Measurements from ENCODE around the gene DDX1. TPM values are rescaled to one million over a fixed set of nuclear protein-coding genes. Genes with fewer than 3 reads are reported as not detected.

DDX1 gene
- total RNA-seq, 4 donors from 2014 or later, result 23.8 to 93.1 (median 56.6) TPM

DNA sequence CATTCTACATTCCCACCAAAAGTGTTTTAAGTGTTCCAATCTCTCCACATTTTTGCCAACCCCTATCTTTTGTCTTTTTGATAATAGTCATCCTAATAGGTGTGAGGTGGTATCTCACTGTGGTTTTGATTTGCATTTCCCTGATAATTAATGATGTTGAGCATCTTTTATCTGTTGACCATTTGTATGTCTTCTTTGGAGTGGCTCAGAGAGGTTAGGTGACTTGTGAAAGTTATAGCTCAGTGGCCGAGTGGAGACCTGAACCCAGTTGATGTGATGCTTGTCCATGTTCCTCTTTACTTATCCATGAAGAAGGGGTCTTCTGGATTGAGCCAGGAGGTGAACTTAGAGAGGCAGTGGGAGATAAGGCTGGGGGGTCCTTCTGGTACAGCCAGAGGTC, 78.8 kb downstream of the DDX1 start:
- Histone ChIP-seq H3K4me3 (no peak overlapping the region), H3K4me1 (no peaks in the 10 kb centered on the region), H3K27me3 (no peaks in the 10 kb centered on the region), H3K36me3 (no peaks in the 10 kb centered on the region), H3K9me3 (no peaks in the 10 kb centered on the region), H3K27ac (no peak overlapping the region)
- intact Hi-C loops (cut with DNase I; ENCODE audit: low total_unique reads), result no loop called here
- TF ChIP-seq, protein P1, sequence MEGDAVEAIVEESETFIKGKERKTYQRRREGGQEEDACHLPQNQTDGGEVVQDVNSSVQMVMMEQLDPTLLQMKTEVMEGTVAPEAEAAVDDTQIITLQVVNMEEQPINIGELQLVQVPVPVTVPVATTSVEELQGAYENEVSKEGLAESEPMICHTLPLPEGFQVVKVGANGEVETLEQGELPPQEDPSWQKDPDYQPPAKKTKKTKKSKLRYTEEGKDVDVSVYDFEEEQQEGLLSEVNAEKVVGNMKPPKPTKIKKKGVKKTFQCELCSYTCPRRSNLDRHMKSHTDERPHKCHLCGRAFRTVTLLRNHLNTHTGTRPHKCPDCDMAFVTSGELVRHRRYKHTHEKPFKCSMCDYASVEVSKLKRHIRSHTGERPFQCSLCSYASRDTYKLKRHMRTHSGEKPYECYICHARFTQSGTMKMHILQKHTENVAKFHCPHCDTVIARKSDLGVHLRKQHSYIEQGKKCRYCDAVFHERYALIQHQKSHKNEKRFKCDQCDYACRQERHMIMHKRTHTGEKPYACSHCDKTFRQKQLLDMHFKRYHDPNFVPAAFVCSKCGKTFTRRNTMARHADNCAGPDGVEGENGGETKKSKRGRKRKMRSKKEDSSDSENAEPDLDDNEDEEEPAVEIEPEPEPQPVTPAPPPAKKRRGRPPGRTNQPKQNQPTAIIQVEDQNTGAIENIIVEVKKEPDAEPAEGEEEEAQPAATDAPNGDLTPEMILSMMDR (IDR thresholded peaks at IDR 0.05), result no peak
- no peak for TF ChIP-seq POLR2A (IDR thresholded peaks at IDR 0.05)
- no peak for DNase-seq

DNA sequence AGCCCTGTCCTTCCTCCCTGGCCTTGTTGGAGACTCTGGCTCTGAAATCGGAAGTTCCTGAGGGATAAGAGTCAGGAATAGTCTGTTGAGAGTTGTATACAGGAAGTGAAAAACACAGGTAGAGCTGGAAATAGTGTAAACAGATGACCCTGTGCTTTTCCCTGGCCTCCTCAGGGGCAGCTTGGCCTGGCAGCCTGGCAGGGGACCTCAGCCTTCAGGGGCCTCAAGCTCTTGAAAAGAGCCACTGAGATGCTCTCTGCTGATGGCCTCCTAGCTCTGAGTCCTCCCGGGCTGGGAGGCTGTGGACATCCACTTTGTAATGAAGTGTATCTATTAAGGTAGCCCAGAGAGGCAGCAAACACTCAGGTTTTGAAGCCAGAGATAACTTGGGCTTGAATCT, 79.3 kb downstream of the DDX1 start:
- H3K27me3 ChIP-seq, result no peaks in the 10 kb centered on the region
- TF ChIP-seq POLR2A (IDR thresholded peaks at IDR 0.05), result no peak
- TF ChIP-seq, protein P1 (IDR thresholded peaks at IDR 0.05), result no peak
- no peaks in the 10 kb centered on the region for H3K4me1 ChIP-seq
- intact Hi-C loops (cut with DNase I; ENCODE audit: low total_unique reads), result no loop called here
- no peaks in the 10 kb centered on the region for H3K36me3 ChIP-seq
- DNase-seq, result no peak
- H3K4me3 ChIP-seq, result no peak overlapping the region
- no peak overlapping the region for H3K27ac ChIP-seq
- no peaks in the 10 kb centered on the region for H3K9me3 ChIP-seq

DNA sequence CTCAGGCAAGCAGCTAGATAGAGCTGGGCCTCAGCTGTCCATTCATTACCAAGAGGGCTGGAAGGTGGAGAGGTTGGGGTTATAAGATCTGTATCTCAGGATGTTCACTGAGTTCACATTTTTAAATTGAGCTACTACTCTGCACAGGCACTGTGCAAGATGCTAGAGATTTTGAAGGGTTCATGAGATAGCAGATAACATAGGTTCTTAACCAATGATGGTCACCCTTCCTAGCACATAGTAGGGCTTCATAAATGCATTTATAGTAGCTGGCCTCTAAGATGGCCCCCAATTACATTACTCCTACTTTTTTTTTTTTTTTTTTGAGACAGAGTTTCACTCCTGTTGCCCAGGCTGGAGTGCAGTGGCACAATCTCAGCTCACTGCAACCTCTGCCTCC, 79.7 kb downstream of the DDX1 start:
- DNase-seq, result no peak
- TF ChIP-seq POLR2A (IDR thresholded peaks at IDR 0.05), result no peak
- TF ChIP-seq, protein P1 (IDR thresholded peaks at IDR 0.05), result no peak
- no peaks in the 10 kb centered on the region for H3K4me1 ChIP-seq
- H3K27ac ChIP-seq, result no peak overlapping the region
- H3K4me3 ChIP-seq, result no peak overlapping the region
- H3K36me3 ChIP-seq, result no peaks in the 10 kb centered on the region
- no peaks in the 10 kb centered on the region for H3K27me3 ChIP-seq
- intact Hi-C loops (cut with DNase I; ENCODE audit: low total_unique reads), result no loop called here
- H3K9me3 ChIP-seq, result no peaks in the 10 kb centered on the region

DNA sequence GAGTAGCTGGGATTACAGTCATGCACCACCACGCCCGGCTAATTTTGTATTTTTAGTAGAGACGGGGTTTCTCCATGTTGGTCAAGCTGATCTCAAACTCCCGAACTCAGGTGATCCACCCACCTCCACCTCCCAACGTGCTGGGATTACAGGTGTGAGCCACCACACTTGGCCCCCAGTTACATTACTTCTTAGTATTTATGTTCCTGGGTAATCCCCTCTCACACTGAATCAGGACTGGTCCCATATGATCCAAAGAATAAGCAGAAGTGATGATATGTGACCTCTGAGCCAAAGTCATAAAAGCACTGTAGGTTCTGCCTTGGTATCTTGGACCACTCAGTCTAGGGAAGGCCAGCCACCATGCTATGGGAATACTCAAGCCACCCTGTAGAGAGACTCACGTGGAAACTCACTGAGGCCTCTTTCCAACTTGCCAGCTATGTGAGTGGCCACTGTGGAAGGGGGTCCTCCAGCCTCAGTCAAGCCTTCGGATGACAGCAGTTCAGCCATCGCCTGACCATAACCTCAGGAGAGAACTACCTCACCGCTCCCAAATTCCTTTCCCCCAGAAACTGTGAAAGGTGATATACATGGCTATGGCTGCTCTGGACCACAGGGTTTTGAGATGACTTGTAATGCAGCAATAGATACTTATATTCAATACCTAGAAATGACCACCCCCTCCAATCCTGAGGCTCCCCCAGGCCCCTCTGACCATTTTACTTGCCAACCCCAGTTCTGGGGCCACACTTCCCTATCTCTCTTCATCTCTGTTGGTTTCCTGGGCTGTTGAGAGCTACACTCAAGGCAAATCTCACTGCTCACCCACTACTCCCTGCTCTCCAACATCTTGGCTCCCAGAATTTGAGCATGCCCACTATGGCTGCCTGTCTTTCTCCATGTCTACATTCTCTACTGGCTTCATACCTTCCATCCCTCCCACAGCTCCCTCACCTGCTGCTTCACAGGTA, 80.5 kb downstream of the DDX1 start:
- intact Hi-C loops (cut with DNase I; ENCODE audit: low total_unique reads), result no loop called here

More for the DNA sequence above, 80.5 kb downstream of the DDX1 start:
- H3K4me3 ChIP-seq, result no peak overlapping the region
- no peak for DNase-seq
- no peak for TF ChIP-seq POLR2A (IDR thresholded peaks at IDR 0.05)
- TF ChIP-seq, protein P1 (IDR thresholded peaks at IDR 0.05), result no peak
- no peaks in the 10 kb centered on the region for H3K9me3 ChIP-seq
- H3K27ac ChIP-seq, result no peak overlapping the region
- no peaks in the 10 kb centered on the region for H3K4me1 ChIP-seq
- no peaks in the 10 kb centered on the region for H3K27me3 ChIP-seq
- no peaks in the 10 kb centered on the region for H3K36me3 ChIP-seq

All from uterus (tissue), 4 donors.